Erythroblast (primary cell): Measurements from ENCODE around the gene RAD18.

ENCODE experiments used
- GATA1 ChIP-seq: IDR thresholded peaks from 2 replicates; pipeline ENCODE4 v1.6.1; 2011; ENCODE audit warnings: low read depth, mild to moderate bottlenecking, control low read depth, low read length, moderate library complexity
- POLR2A ChIP-seq: IDR thresholded peaks from 2 replicates; pipeline ENCODE4 v1.6.1; 2011; ENCODE audit warnings: mild to moderate bottlenecking, low read length

- TF ChIP-seq POLR2A = no peak
- TF ChIP-seq GATA1 = no peak
These were observed 3.6 kb downstream of the RAD18 start for GRCh38 chr3:8959668-8960067.
